Measurements from ENCODE around the gene APOD.

Gene APOD

DNA sequence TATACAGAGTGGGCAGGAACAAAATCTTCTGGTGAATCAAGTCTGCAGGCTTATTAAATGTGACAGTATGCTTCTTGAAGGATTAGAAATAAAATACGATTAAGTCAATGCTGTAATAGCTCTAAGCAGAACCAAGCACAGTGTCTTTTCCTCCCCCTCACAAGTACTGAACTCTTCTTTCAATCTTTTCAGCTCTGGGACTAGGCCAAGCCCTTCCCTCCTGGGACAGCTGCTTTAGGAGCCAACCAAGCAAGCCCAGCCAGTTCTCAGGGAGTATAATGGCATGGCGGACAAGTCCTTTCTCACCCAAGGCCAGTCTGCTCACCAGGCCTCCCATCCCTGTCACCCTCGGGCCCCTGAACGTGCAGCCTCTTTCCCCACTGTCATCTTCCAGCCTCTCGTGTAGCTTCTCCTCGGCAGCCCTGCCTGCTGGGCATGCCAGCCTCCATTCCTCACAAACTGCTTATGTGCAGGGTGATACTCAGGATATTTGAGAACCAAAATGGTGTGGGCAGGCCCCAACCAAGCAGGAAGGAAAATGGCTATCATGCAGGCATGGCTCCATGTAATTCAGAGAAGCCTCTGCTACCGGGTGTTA, 32.3 kb downstream of the APOD start:
- no peak for DNase-seq

GRCh38 chr3:195550723-195551122, 33.0 kb downstream of the APOD start:
- DNase-seq, result no peak

DNA sequence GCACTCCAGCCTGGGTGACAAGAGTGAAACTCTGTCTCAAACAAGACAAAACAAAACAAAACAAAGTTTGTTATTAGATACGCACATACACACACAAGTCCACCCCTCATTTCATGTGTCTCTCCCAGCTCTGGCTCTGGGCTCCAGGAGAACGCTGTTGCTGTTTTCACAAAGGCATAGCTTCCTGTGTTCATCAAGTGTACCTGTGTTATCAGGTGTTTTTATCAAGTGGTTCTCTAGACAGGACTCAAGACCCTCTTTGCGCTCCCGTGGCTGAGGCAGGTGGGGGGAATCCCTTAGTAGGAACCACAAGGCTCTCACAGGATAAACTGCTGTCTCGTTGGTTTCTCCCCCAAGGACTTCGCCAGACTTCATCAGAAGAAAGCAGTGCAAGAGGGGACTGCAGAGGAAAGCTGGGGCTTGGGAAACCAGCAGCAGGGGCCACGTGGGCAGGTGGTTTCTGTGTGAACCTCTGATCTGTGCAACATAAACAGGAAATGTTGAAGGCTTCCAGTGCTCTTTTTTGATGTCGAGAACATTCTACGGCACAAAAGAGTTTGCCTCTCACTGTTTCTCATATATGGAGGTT, 33.7 kb downstream of the APOD start:
- DNase-seq, result no peak

- DNase-seq, result no peak
These were observed 34.8 kb downstream of the APOD start for GRCh38 chr3:195548987-195549386.

DNA sequence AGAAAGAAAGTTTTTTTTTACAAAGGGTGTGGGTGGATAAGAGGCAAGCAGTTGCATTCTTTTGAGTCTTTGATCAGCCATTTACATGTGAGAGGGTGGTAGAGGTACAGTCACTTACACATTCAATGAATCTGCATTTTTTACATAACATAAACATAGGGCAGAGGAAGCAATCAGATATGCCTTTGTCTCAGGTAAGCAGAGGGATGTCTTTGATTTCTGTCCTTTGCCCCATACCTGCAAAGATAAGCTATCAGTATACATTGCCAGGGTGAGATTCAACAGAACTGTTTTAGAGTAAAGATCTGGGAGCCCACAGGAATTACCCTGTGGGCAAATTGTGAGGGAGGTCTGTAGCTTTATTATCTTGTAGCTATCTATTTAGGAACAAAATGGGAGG, 35.2 kb downstream of the APOD start:
- DNase-seq, result no peak

- DNase-seq, result no peak
These were observed 35.7 kb downstream of the APOD start for GRCh38 chr3:195548006-195548405.

GRCh38 chr3:195546130-195546560, 37.6 kb downstream of the APOD start:
- no peak for DNase-seq

DNA sequence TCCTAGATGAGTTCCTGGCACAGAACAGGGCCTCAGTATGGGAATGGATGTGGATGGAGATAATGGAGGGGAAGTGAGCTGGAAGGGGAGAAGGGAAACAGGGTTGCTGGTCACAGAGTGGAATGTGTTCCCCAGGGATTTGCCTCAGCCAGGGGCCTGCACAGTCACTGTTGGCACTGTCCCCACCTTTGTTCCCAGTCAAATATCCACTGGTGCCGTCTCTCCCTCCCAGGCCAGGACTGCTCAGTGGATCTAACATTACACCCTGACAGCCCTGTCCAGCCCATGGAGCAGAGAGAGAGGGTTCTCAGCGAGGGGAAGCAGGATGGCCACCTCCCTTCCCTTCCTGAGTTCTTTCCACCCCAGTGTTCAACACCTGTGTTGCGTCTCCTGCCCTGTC, 39.1 kb downstream of the APOD start:
- DNase-seq, result no peak

DNA sequence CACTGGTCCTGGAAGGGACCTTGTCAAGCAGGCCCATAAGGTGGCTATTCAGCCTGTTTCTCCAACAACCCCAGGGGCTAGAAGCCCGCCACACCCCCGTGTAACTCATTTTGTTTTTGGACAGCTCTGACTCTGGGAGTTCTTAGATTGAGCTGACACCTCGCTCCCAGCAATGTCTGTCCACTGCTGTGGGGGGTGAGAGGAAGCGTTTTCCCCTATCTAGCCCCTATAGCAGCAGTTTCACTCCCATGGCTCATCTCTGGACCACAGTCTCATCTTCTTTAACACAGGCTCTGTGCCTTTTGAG, 39.6 kb downstream of the APOD start:
- DNase-seq, result no peak

GRCh38 chr3:195543500-195544229, 40.1 kb downstream of the APOD start:
- peak; percentile 79 for DNase-seq

GRCh38 chr3:195542698-195543499, 40.8 kb downstream of the APOD start, which contains the start of gene PPP1R2:
Gene PPP1R2, minus strand, starts transcription at chr3:195543325. Its CDS starts 300 bp downstream, at chr3:195543025.
- peak; percentile 90 for DNase-seq

DNA sequence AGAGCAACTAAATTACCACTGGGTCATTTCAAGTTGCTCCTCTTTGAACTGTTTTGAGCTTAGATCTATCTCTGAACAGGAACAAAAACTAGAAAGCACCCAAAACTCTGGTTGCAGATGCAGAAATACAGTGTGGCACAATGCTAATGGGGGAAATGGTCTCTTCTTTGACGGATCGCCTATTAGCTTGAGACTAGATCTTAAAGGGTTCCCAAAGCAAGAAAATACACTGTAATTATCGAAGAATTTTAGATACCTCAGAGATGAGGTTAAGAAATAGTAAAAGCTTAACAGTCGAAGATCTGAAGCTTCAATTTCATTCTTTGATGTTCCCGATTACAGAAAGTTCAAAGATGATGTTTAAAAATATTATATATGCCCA, 41.4 kb downstream of the APOD start:
- DNase-seq, result peak; percentile 29

- DNase-seq, result no peak
These were observed 43.2 kb downstream of the APOD start for GRCh38 chr3:195540511-195540910.

DNA sequence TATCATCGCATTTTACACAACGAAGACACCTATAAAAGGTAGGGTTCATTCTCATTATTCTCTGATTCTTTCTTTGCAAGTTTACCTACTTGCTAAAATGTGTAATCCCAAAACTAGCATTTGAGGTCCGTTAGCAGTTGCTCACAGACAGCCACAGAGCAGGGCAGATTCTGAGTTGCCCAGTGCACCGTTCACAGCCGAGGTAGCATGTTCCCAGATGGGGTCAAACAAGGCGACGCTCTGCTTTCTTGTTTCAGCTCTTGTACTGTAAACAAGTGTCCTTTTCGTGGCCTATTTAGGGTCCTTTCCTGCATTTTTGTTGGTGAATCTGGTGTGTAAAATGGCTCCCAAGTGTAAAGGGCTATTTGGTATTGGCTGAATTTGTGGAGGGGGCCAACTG, 43.7 kb downstream of the APOD start:
- DNase-seq, result no peak

DNA sequence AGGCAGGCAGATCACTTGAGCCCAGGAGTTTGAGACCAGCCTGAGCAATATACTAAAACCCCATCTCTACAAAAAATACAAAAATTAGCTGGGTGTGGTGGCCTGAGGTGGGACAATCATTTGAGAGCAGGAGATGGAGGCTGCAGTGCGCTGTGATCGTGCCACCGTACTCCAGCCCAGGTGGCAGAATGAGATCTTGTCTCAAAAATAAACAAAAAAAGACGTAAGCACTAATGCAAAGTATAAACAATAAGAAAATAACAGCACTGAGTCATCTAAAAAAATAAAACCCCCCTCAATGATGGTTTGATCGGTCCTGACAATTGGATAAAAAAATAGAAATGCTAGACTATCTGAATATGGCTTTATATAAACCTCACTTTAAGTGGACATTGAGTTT, 44.3 kb downstream of the APOD start:
- DNase-seq, result no peak

DNA sequence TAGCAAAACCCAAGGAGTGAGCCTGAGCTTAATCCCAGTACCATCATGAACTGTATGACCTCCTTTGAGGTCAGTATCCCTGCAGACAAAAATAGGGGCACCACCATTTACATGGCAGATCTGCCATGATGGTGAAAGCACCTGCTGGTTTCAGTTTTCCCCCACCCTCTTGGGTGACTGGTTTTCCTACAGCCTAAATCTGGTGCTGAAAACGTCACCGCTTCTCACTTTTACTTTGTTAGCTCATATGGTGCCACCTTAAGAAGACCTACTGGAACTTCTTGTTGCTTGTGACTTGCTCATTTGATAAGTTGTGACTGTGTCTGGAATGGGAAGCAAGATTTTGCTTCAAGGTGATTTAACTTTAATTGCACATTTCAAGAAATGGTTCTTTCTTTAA, 45.7 kb downstream of the APOD start:
- no peak for DNase-seq

- no peak for DNase-seq
These were observed 48.4 kb downstream of the APOD start for GRCh38 chr3:195535293-195535692.

GRCh38 chr3:195532834-195533233, 50.9 kb downstream of the APOD start:
- no peak for DNase-seq

DNA sequence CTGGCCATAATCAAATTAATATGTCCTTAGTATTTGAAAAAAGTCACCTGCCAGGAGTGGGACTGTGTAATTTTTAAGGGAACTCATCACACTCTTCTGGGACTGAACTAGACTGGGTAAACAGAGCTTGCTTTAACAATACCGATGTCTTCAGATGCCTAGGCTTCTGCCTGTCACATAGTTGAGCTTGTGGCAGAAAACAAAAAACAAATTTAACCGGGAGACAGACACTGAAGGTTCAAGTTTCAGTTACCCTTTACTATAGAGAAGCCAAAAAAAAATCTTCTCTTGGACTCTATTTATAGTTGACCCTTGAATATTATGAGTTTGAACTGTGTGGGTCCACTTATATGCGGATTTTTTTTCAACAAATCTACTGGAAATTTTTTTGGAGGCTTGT, 51.4 kb downstream of the APOD start:
- DNase-seq, result no peak

GRCh38 chr3:195531683-195532082, 52.1 kb downstream of the APOD start:
- DNase-seq, result no peak

- DNase-seq, result no peak
These were observed 57.2 kb downstream of the APOD start for GRCh38 chr3:195526492-195526891.

GRCh38 chr3:195524171-195524896, 59.4 kb downstream of the APOD start:
- no peak for DNase-seq
